ENCODE results near the gene RAB3D.
A peak's percentile ranks its signal among the peaks of the same experiment; 100 is the strongest.

Gene RAB3D

DNA sequence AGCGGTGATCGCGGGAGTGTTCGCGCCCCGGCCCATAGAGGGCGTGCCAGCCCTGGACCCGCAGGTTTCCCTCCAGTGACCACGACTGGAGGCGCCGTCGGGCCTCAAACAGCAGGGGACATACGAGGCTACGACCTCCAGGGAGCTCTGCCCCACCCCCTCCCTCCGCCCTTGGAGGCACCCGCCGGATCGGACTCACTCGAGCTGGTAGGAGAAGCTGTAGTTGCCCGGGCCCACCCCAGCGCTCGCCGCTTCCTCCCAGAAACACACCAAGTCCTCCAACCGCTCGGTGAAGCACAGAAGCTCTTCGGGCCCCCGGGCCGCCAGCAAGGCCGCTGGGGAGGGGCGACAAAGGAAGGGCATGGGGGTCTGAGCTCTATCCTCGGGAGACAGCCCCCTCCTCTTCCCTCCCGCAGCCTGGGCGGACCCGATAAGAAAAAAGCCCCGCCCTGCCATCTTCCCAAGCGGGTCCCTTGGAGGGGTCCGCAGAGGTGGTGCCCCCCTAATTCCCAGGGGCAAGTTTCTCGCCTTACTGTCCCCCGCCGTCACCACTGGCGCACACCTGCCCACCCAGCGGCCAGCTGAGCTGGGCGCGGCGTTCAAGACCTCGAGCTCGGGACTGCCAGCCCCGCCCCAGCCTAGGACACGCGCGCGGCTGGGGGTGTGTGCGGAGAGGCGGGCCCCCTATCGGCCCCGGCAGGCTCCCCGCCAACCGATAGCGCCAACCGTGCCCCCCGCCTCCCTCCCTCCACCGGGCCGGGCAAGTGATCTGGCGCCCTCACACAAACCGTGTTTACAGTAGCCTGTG is 43.6 kb upstream of the RAB3D start (continued):
- TF ChIP-seq, protein P1, sequence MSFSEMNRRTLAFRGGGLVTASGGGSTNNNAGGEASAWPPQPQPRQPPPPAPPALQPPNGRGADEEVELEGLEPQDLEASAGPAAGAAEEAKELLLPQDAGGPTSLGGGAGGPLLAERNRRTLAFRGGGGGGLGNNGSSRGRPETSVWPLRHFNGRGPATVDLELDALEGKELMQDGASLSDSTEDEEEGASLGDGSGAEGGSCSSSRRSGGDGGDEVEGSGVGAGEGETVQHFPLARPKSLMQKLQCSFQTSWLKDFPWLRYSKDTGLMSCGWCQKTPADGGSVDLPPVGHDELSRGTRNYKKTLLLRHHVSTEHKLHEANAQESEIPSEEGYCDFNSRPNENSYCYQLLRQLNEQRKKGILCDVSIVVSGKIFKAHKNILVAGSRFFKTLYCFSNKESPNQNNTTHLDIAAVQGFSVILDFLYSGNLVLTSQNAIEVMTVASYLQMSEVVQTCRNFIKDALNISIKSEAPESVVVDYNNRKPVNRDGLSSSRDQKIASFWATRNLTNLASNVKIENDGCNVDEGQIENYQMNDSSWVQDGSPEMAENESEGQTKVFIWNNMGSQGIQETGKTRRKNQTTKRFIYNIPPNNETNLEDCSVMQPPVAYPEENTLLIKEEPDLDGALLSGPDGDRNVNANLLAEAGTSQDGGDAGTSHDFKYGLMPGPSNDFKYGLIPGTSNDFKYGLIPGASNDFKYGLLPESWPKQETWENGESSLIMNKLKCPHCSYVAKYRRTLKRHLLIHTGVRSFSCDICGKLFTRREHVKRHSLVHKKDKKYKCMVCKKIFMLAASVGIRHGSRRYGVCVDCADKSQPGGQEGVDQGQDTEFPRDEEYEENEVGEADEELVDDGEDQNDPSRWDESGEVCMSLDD (tag by site-specific recombination; IDR thresholded peaks at IDR 0.05): peak; percentile 69
- no peak; the same call in 1 of the 2 replicates for TF ChIP-seq GLI2 (tag by site-specific recombination; IDR thresholded peaks at IDR 0.05; ENCODE audit: borderline replicate concordance, low read depth)
- peak; percentile 32; the same call in 1 of the 2 replicates for TF ChIP-seq EGR2 (tag by site-specific recombination; IDR thresholded peaks at IDR 0.05; ENCODE audit: low read depth)
- TF ChIP-seq IKZF3 (tag by site-specific recombination; IDR thresholded peaks at IDR 0.05): peak; percentile 39; the same call in 1 of the 2 replicates
- peak; percentile 83 for TF ChIP-seq ZNF394 (tag by site-specific recombination; IDR thresholded peaks at IDR 0.05; ENCODE audit: borderline replicate concordance)
- TF ChIP-seq, protein P2, sequence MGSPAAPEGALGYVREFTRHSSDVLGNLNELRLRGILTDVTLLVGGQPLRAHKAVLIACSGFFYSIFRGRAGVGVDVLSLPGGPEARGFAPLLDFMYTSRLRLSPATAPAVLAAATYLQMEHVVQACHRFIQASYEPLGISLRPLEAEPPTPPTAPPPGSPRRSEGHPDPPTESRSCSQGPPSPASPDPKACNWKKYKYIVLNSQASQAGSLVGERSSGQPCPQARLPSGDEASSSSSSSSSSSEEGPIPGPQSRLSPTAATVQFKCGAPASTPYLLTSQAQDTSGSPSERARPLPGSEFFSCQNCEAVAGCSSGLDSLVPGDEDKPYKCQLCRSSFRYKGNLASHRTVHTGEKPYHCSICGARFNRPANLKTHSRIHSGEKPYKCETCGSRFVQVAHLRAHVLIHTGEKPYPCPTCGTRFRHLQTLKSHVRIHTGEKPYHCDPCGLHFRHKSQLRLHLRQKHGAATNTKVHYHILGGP (tag by site-specific recombination; IDR thresholded peaks at IDR 0.05): no peak
- TF ChIP-seq ZNF473 (tag by site-specific recombination; IDR thresholded peaks at IDR 0.05): no peak
- TF ChIP-seq ZBTB7A (tag by site-specific recombination; IDR thresholded peaks at IDR 0.05; ENCODE audit: low read depth): peak; percentile 81
- TF ChIP-seq, protein P3, sequence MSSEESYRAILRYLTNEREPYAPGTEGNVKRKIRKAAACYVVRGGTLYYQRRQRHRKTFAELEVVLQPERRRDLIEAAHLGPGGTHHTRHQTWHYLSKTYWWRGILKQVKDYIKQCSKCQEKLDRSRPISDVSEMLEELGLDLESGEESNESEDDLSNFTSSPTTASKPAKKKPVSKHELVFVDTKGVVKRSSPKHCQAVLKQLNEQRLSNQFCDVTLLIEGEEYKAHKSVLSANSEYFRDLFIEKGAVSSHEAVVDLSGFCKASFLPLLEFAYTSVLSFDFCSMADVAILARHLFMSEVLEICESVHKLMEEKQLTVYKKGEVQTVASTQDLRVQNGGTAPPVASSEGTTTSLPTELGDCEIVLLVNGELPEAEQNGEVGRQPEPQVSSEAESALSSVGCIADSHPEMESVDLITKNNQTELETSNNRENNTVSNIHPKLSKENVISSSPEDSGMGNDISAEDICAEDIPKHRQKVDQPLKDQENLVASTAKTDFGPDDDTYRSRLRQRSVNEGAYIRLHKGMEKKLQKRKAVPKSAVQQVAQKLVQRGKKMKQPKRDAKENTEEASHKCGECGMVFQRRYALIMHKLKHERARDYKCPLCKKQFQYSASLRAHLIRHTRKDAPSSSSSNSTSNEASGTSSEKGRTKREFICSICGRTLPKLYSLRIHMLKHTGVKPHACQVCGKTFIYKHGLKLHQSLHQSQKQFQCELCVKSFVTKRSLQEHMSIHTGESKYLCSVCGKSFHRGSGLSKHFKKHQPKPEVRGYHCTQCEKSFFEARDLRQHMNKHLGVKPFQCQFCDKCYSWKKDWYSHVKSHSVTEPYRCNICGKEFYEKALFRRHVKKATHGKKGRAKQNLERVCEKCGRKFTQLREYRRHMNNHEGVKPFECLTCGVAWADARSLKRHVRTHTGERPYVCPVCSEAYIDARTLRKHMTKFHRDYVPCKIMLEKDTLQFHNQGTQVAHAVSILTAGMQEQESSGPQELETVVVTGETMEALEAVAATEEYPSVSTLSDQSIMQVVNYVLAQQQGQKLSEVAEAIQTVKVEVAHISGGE (tag by site-specific recombination; conservative IDR thresholded peaks at IDR 0.05; ENCODE audit: low read depth): peak; percentile 27; the same call in 1 of the 2 replicates
- TF ChIP-seq ZSCAN16 (tag by site-specific recombination; IDR thresholded peaks at IDR 0.05): no peak
- TF ChIP-seq GLI4 (tag by site-specific recombination; IDR thresholded peaks at IDR 0.05): peak; percentile 65; the same call in 1 of the 2 replicates
- peak; percentile 83 for TF ChIP-seq ZNF341 (tag by site-specific recombination; IDR thresholded peaks at IDR 0.05; ENCODE audit: low read depth)
- TF ChIP-seq, protein P4, sequence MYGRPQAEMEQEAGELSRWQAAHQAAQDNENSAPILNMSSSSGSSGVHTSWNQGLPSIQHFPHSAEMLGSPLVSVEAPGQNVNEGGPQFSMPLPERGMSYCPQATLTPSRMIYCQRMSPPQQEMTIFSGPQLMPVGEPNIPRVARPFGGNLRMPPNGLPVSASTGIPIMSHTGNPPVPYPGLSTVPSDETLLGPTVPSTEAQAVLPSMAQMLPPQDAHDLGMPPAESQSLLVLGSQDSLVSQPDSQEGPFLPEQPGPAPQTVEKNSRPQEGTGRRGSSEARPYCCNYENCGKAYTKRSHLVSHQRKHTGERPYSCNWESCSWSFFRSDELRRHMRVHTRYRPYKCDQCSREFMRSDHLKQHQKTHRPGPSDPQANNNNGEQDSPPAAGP (tag by site-specific recombination; IDR thresholded peaks at IDR 0.05): peak; percentile 69
- TF ChIP-seq ZNF747 (tag by site-specific recombination; IDR thresholded peaks at IDR 0.05): no peak
- TF ChIP-seq BCL11B (tag by site-specific recombination; IDR thresholded peaks at IDR 0.05; ENCODE audit: low read depth): peak; percentile 23; the same call in 1 of the 2 replicates
- TF ChIP-seq ZNF114 (tag by site-specific recombination; IDR thresholded peaks at IDR 0.05): no peak
- TF ChIP-seq ZBTB17 (tag by site-specific recombination; IDR thresholded peaks at IDR 0.05): peak; percentile 33; the same call in 1 of the 2 replicates
- peak; percentile 96 for TF ChIP-seq GLIS1 (tag by site-specific recombination; IDR thresholded peaks at IDR 0.05)
- TF ChIP-seq, protein P5, sequence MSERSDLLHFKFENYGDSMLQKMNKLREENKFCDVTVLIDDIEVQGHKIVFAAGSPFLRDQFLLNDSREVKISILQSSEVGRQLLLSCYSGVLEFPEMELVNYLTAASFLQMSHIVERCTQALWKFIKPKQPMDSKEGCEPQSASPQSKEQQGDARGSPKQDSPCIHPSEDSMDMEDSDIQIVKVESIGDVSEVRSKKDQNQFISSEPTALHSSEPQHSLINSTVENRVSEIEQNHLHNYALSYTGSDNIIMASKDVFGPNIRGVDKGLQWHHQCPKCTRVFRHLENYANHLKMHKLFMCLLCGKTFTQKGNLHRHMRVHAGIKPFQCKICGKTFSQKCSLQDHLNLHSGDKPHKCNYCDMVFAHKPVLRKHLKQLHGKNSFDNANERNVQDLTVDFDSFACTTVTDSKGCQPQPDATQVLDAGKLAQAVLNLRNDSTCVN (tag by site-specific recombination; optimal IDR thresholded peaks at IDR 0.05): peak; percentile 82
- peak; percentile 41; the same call in 1 of the 2 replicates for TF ChIP-seq ZNF600 (tag by site-specific recombination; IDR thresholded peaks at IDR 0.05)
- TF ChIP-seq, protein P6, sequence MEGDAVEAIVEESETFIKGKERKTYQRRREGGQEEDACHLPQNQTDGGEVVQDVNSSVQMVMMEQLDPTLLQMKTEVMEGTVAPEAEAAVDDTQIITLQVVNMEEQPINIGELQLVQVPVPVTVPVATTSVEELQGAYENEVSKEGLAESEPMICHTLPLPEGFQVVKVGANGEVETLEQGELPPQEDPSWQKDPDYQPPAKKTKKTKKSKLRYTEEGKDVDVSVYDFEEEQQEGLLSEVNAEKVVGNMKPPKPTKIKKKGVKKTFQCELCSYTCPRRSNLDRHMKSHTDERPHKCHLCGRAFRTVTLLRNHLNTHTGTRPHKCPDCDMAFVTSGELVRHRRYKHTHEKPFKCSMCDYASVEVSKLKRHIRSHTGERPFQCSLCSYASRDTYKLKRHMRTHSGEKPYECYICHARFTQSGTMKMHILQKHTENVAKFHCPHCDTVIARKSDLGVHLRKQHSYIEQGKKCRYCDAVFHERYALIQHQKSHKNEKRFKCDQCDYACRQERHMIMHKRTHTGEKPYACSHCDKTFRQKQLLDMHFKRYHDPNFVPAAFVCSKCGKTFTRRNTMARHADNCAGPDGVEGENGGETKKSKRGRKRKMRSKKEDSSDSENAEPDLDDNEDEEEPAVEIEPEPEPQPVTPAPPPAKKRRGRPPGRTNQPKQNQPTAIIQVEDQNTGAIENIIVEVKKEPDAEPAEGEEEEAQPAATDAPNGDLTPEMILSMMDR (tag by site-specific recombination; IDR thresholded peaks at IDR 0.05): peak; percentile 92
- peak; percentile 89 for TF ChIP-seq SP2 (tag by site-specific recombination; IDR thresholded peaks at IDR 0.05)
